ENCODE measurements around the gene OR52H1. TPM values are rescaled to one million over a fixed set of nuclear protein-coding genes. Genes with fewer than 3 reads are reported as not detected.

Gene OR52H1
- total and polyA plus RNA-seq, 4 donors, result 0.78 to 0.96 TPM; not detected in 2

- ATAC-seq (ENCODE audit: low FRiP score) (no peak), DNase-seq (no peak)
- no peak overlapping the region for H3K27ac ChIP-seq (ENCODE audit: low read depth in 1 of 2, low read length in 2 of 2)
- 91 to 97% methylated on average over 2 of the region's 2 CpGs for WGBS, 2 donors
- H3K4me3 ChIP-seq (ENCODE audit: low read length in 2 of 2), result no peak overlapping the region
- H3K36me3 ChIP-seq (ENCODE audit: control insufficient read depth in 1 of 2, insufficient read depth in 2 of 2, low read length in 1 of 2), result no peaks in the 10 kb centered on the region
- intact Hi-C loops (cut with DNase I), result no loop called here
- no peaks in the 10 kb centered on the region for H3K27me3 ChIP-seq (ENCODE audit: control insufficient read depth in 1 of 2, insufficient read depth in 2 of 2, low read length in 1 of 2)
- no peaks in the 10 kb centered on the region for H3K4me1 ChIP-seq (ENCODE audit: control insufficient read depth in 1 of 2, insufficient read depth in 2 of 2, low read length in 2 of 2)
- H3K9me3 ChIP-seq (ENCODE audit: control insufficient read depth, low read length), result peaks cover under 1% of the 10 kb centered on the region
Observed at GRCh38 chr11:5522308-5522707, 26.0 kb downstream of the OR52H1 start.

GRCh38 chr11:5521540-5521939 is 26.8 kb downstream of the OR52H1 start:
- 95% methylated on average over 4 of the region's 4 CpGs for WGBS, 2 donors
- no peak for ATAC-seq (ENCODE audit: low FRiP score)

GRCh38 chr11:5516599-5516998 is 31.7 kb downstream of the OR52H1 start, which contains the start of gene UBQLNL:
Gene UBQLNL (minus strand): TSS chr11:5516699. CDS start chr11:5516441, 258 bp downstream.
- intact Hi-C loops (cut with DNase I), result no loop called here
- H3K4me3 ChIP-seq (ENCODE audit: low read length in 2 of 2), result no peak within 1 kb of the TSS
- H3K27ac ChIP-seq (ENCODE audit: low read depth in 1 of 2, low read length in 2 of 2), result no peak within 1 kb of the TSS
- H3K27me3 ChIP-seq (ENCODE audit: control insufficient read depth in 1 of 2, insufficient read depth in 2 of 2, low read length in 1 of 2), result no peaks in the 10 kb centered on the region
- ATAC-seq (ENCODE audit: low FRiP score), result no peak
- 95 to 96% methylated on average over 2 of the region's 2 CpGs for WGBS, 2 donors
- no peaks in the 10 kb centered on the region for H3K9me3 ChIP-seq (ENCODE audit: control insufficient read depth, low read length)
- DNase-seq, result no peak
- H3K36me3 ChIP-seq (ENCODE audit: control insufficient read depth in 1 of 2, insufficient read depth in 2 of 2, low read length in 1 of 2), result no peaks in the 10 kb centered on the region
- no peaks in the 10 kb centered on the region for H3K4me1 ChIP-seq (ENCODE audit: control insufficient read depth in 1 of 2, insufficient read depth in 2 of 2, low read length in 2 of 2)

More at GRCh38 chr11:5521540-5521939, 26.8 kb downstream of the OR52H1 start:
- Histone ChIP-seq H3K36me3 (ENCODE audit: control insufficient read depth in 1 of 2, insufficient read depth in 2 of 2, low read length in 1 of 2) (no peaks in the 10 kb centered on the region), H3K27me3 (ENCODE audit: control insufficient read depth in 1 of 2, insufficient read depth in 2 of 2, low read length in 1 of 2) (no peaks in the 10 kb centered on the region), H3K4me3 (ENCODE audit: low read length in 2 of 2) (no peak overlapping the region), H3K9me3 (ENCODE audit: control insufficient read depth, low read length) (no peaks in the 10 kb centered on the region), H3K27ac (ENCODE audit: low read depth in 1 of 2, low read length in 2 of 2) (no peak overlapping the region), H3K4me1 (ENCODE audit: control insufficient read depth in 1 of 2, insufficient read depth in 2 of 2, low read length in 2 of 2) (no peaks in the 10 kb centered on the region)
- intact Hi-C loops (cut with DNase I), result no loop called here
- DNase-seq, result no peak

- ATAC-seq (ENCODE audit: low FRiP score) (no peak), DNase-seq (no peak)
- intact Hi-C loops (cut with DNase I), result no loop called here
Observed at GRCh38 chr11:5514841-5515240, 33.5 kb downstream of the OR52H1 start.

GRCh38 chr11:5509803-5510202 is 38.5 kb downstream of the OR52H1 start, which contains the start of gene UBQLN3:
Gene UBQLN3 (minus strand): TSS chr11:5509957. CDS start chr11:5509558, 399 bp downstream.
- WGBS, 2 donors, result 84% methylated on average over 4 of the region's 4 CpGs
- intact Hi-C loops (cut with DNase I), result no loop called here

More at GRCh38 chr11:5514841-5515240, 33.5 kb downstream of the OR52H1 start:
- Histone ChIP-seq H3K4me3 (ENCODE audit: low read length in 2 of 2) (no peak overlapping the region), H3K27me3 (ENCODE audit: control insufficient read depth in 1 of 2, insufficient read depth in 2 of 2, low read length in 1 of 2) (no peaks in the 10 kb centered on the region), H3K9me3 (ENCODE audit: control insufficient read depth, low read length) (no peaks in the 10 kb centered on the region), H3K4me1 (ENCODE audit: control insufficient read depth in 1 of 2, insufficient read depth in 2 of 2, low read length in 2 of 2) (no peaks in the 10 kb centered on the region), H3K36me3 (ENCODE audit: control insufficient read depth in 1 of 2, insufficient read depth in 2 of 2, low read length in 1 of 2) (no peaks in the 10 kb centered on the region), H3K27ac (ENCODE audit: low read depth in 1 of 2, low read length in 2 of 2) (no peak overlapping the region)

GRCh38 chr11:5508605-5509004 is 39.7 kb downstream of the OR52H1 start:
- Histone ChIP-seq H3K4me3 (ENCODE audit: low read length in 2 of 2) (no peak overlapping the region), H3K36me3 (ENCODE audit: control insufficient read depth in 1 of 2, insufficient read depth in 2 of 2, low read length in 1 of 2) (no peaks in the 10 kb centered on the region), H3K27me3 (ENCODE audit: control insufficient read depth in 1 of 2, insufficient read depth in 2 of 2, low read length in 1 of 2) (no peaks in the 10 kb centered on the region), H3K4me1 (ENCODE audit: control insufficient read depth in 1 of 2, insufficient read depth in 2 of 2, low read length in 2 of 2) (no peaks in the 10 kb centered on the region), H3K27ac (ENCODE audit: low read depth in 1 of 2, low read length in 2 of 2) (no peak overlapping the region), H3K9me3 (ENCODE audit: control insufficient read depth, low read length) (no peaks in the 10 kb centered on the region)
- intact Hi-C loops (cut with DNase I), result no loop called here
- 92 to 94% methylated on average over 8 of the region's 8 CpGs for WGBS, 2 donors
- no peak for ATAC-seq (ENCODE audit: low FRiP score)
- no peak for DNase-seq

More at GRCh38 chr11:5509803-5510202, 38.5 kb downstream of the OR52H1 start, which contains the start of gene UBQLN3:
- H3K36me3 ChIP-seq (ENCODE audit: control insufficient read depth in 1 of 2, insufficient read depth in 2 of 2, low read length in 1 of 2), result no peaks in the 10 kb centered on the region
- no peak for DNase-seq
- no peak for ATAC-seq (ENCODE audit: low FRiP score)
- no peaks in the 10 kb centered on the region for H3K27me3 ChIP-seq (ENCODE audit: control insufficient read depth in 1 of 2, insufficient read depth in 2 of 2, low read length in 1 of 2)
- no peak within 1 kb of the TSS for H3K4me3 ChIP-seq (ENCODE audit: low read length in 2 of 2)
- H3K27ac ChIP-seq (ENCODE audit: low read depth in 1 of 2, low read length in 2 of 2), result no peak within 1 kb of the TSS
- H3K4me1 ChIP-seq (ENCODE audit: control insufficient read depth in 1 of 2, insufficient read depth in 2 of 2, low read length in 2 of 2), result no peaks in the 10 kb centered on the region
- H3K9me3 ChIP-seq (ENCODE audit: control insufficient read depth, low read length), result no peaks in the 10 kb centered on the region

GRCh38 chr11:5507933-5508305 is 40.4 kb downstream of the OR52H1 start:
- DNase-seq (no peak), ATAC-seq (ENCODE audit: low FRiP score) (no peak)
- H3K9me3 ChIP-seq (ENCODE audit: control insufficient read depth, low read length), result no peaks in the 10 kb centered on the region
- H3K27ac ChIP-seq (ENCODE audit: low read depth in 1 of 2, low read length in 2 of 2), result no peak overlapping the region
- no peaks in the 10 kb centered on the region for H3K27me3 ChIP-seq (ENCODE audit: control insufficient read depth in 1 of 2, insufficient read depth in 2 of 2, low read length in 1 of 2)
- no peak overlapping the region for H3K4me3 ChIP-seq (ENCODE audit: low read length in 2 of 2)
- 57 to 60% methylated on average over 6 of the region's 6 CpGs for WGBS, 2 donors
- H3K4me1 ChIP-seq (ENCODE audit: control insufficient read depth in 1 of 2, insufficient read depth in 2 of 2, low read length in 2 of 2), result no peaks in the 10 kb centered on the region
- intact Hi-C loops (cut with DNase I), result no loop called here
- H3K36me3 ChIP-seq (ENCODE audit: control insufficient read depth in 1 of 2, insufficient read depth in 2 of 2, low read length in 1 of 2), result no peaks in the 10 kb centered on the region

GRCh38 chr11:5507177-5507932 is 41.0 kb downstream of the OR52H1 start:
- no peak for ATAC-seq (ENCODE audit: low FRiP score)
- no peak for DNase-seq
- Histone ChIP-seq H3K4me1 (ENCODE audit: control insufficient read depth in 1 of 2, insufficient read depth in 2 of 2, low read length in 2 of 2) (no peaks in the 10 kb centered on the region), H3K36me3 (ENCODE audit: control insufficient read depth in 1 of 2, insufficient read depth in 2 of 2, low read length in 1 of 2) (no peaks in the 10 kb centered on the region), H3K9me3 (ENCODE audit: control insufficient read depth, low read length) (no peaks in the 10 kb centered on the region), H3K27ac (ENCODE audit: low read depth in 1 of 2, low read length in 2 of 2) (no peak overlapping the region), H3K4me3 (ENCODE audit: low read length in 2 of 2) (no peak overlapping the region), H3K27me3 (ENCODE audit: control insufficient read depth in 1 of 2, insufficient read depth in 2 of 2, low read length in 1 of 2) (no peaks in the 10 kb centered on the region)
- intact Hi-C loops (cut with DNase I), result no loop called here
- WGBS, 2 donors, result 85 to 87% methylated on average over 9 of the region's 9 CpGs

GRCh38 chr11:5505363-5506048 is 42.8 kb downstream of the OR52H1 start:
- WGBS, 2 donors, result 81 to 82% methylated on average over 9 of the region's 9 CpGs
- DNase-seq (no peak), ATAC-seq (ENCODE audit: low FRiP score) (no peak)
- Histone ChIP-seq H3K27ac (ENCODE audit: low read depth in 1 of 2, low read length in 2 of 2) (no peak overlapping the region), H3K27me3 (ENCODE audit: control insufficient read depth in 1 of 2, insufficient read depth in 2 of 2, low read length in 1 of 2) (no peaks in the 10 kb centered on the region), H3K36me3 (ENCODE audit: control insufficient read depth in 1 of 2, insufficient read depth in 2 of 2, low read length in 1 of 2) (no peaks in the 10 kb centered on the region), H3K4me1 (ENCODE audit: control insufficient read depth in 1 of 2, insufficient read depth in 2 of 2, low read length in 2 of 2) (no peaks in the 10 kb centered on the region), H3K4me3 (ENCODE audit: low read length in 2 of 2) (no peak overlapping the region), H3K9me3 (ENCODE audit: control insufficient read depth, low read length) (no peaks in the 10 kb centered on the region)
- intact Hi-C loops (cut with DNase I), result no loop called here

All from aorta (tissue), 5 donors.